ENCODE results near the gene NHERF2. TPM values are rescaled to one million over a fixed set of nuclear protein-coding genes. Genes with fewer than 3 reads are reported as not detected.
A peak's percentile ranks its signal among the peaks of the same experiment; 100 is the strongest.

Gene NHERF2
- polyA plus RNA-seq, 2 donors, result 26.3 to 36.1 TPM

- H3K27me3 ChIP-seq (ENCODE audit: control insufficient read depth in 1 of 2, insufficient read depth in 2 of 2, low read length in 2 of 2), result no peaks in the 10 kb centered on the region
- no peaks in the 10 kb centered on the region for H3K4me1 ChIP-seq (ENCODE audit: control insufficient read depth in 2 of 2, insufficient read depth in 2 of 2, low read length in 1 of 2)
- no peak overlapping the region for H3K27ac ChIP-seq (ENCODE audit: low read depth in 2 of 2, low read length in 1 of 2)
- 93% methylated on average over 26 to 28 of the region's 28 CpGs for WGBS, 2 donors
- H3K4me3 ChIP-seq (ENCODE audit: low read depth in 1 of 2, low read length in 2 of 2), result no peak overlapping the region
- peaks cover 12 to 79% of the 10 kb centered on the region in 2 donors for H3K36me3 ChIP-seq (ENCODE audit: control insufficient read depth in 2 of 2, insufficient read depth in 2 of 2, low read length in 1 of 2)
- peaks cover 0 to 3% of the 10 kb centered on the region in 2 donors for H3K9me3 ChIP-seq (ENCODE audit: control insufficient read depth in 2 of 2, insufficient read depth in 1 of 2, low read depth in 1 of 2, low read length in 1 of 2)
These were observed 49.6 kb downstream of the NHERF2 start for GRCh38 chr16:2076072-2076865.

DNA sequence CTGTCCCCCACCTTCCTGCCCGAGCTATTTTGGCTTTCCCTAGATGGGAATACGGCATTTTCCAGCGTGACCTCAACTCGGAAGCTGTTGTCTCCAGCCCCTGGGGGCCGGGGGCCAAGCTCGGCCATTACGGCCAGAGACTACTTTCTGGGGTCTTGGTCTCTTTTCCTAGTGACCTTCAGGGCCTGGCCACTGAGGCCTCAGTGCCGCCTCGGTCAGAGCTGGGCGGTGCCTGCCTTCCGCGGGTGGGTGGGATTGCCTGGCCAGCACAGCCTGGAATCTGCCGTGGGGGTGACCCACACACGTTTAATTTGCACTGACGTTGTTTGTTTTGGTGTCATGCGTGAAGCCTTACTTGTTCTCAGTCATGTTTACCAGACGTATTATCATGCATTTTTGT lies 50.3 kb downstream of the NHERF2 start:
- peaks cover 0 to 6% of the 10 kb centered on the region in 2 donors for H3K4me1 ChIP-seq (ENCODE audit: control insufficient read depth in 2 of 2, insufficient read depth in 2 of 2, low read length in 1 of 2)
- WGBS, 2 donors, result 90 to 91% methylated on average over 17 of the region's 17 CpGs
- H3K27me3 ChIP-seq (ENCODE audit: control insufficient read depth in 1 of 2, insufficient read depth in 2 of 2, low read length in 2 of 2), result no peaks in the 10 kb centered on the region
- peaks cover 14 to 76% of the 10 kb centered on the region in 2 donors for H3K36me3 ChIP-seq (ENCODE audit: control insufficient read depth in 2 of 2, insufficient read depth in 2 of 2, low read length in 1 of 2)
- peaks cover 0 to 3% of the 10 kb centered on the region in 2 donors for H3K9me3 ChIP-seq (ENCODE audit: control insufficient read depth in 2 of 2, insufficient read depth in 1 of 2, low read depth in 1 of 2, low read length in 1 of 2)
- no peak overlapping the region for H3K27ac ChIP-seq (ENCODE audit: low read depth in 2 of 2, low read length in 1 of 2)
- no peak overlapping the region for H3K4me3 ChIP-seq (ENCODE audit: low read depth in 1 of 2, low read length in 2 of 2)

DNA sequence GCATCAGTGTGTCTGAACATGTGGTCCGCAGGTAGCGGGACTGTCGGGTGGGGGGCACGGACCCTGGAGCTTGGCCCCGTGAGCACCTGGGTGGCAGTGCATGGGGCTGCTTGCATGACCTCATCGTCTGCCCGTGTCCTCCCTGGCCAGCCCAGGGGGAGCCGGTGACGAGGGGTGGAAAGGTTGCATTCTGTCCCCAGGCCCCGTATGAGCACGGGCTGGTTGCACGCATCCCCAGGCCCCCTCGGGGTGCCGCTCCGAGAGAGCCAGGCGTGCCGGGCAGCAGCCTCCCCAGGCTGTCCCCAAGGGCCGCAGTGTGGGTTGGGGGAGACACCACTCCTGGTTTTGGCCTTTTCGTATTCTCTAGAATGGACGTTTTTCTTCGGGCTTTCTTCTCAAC lies 51.0 kb downstream of the NHERF2 start:
- Histone ChIP-seq H3K4me1 (ENCODE audit: control insufficient read depth in 2 of 2, insufficient read depth in 2 of 2, low read length in 1 of 2) (peaks cover 0 to 13% of the 10 kb centered on the region in 2 donors), H3K4me3 (ENCODE audit: low read depth in 1 of 2, low read length in 2 of 2) (no peak overlapping the region), H3K27me3 (ENCODE audit: control insufficient read depth in 1 of 2, insufficient read depth in 2 of 2, low read length in 2 of 2) (no peaks in the 10 kb centered on the region), H3K36me3 (ENCODE audit: control insufficient read depth in 2 of 2, insufficient read depth in 2 of 2, low read length in 1 of 2) (peaks cover 11 to 69% of the 10 kb centered on the region in 2 donors), H3K27ac (ENCODE audit: low read depth in 2 of 2, low read length in 1 of 2) (no peak overlapping the region), H3K9me3 (ENCODE audit: control insufficient read depth in 2 of 2, insufficient read depth in 1 of 2, low read depth in 1 of 2, low read length in 1 of 2) (peaks cover 0 to 3% of the 10 kb centered on the region in 2 donors)
- WGBS, 2 donors, result 93 to 94% methylated on average over 21 of the region's 21 CpGs

- no peak overlapping the region for H3K4me3 ChIP-seq (ENCODE audit: low read depth in 1 of 2, low read length in 2 of 2)
- H3K36me3 ChIP-seq (ENCODE audit: control insufficient read depth in 2 of 2, insufficient read depth in 2 of 2, low read length in 1 of 2), result peaks cover 7 to 69% of the 10 kb centered on the region in 2 donors
- H3K27ac ChIP-seq (ENCODE audit: low read depth in 2 of 2, low read length in 1 of 2), result no peak overlapping the region
- peaks cover 0 to 3% of the 10 kb centered on the region in 2 donors for H3K9me3 ChIP-seq (ENCODE audit: control insufficient read depth in 2 of 2, insufficient read depth in 1 of 2, low read depth in 1 of 2, low read length in 1 of 2)
- WGBS, 2 donors, result 90 to 92% methylated on average over 7 of the region's 7 CpGs
- peaks cover 0 to 14% of the 10 kb centered on the region in 2 donors for H3K4me1 ChIP-seq (ENCODE audit: control insufficient read depth in 2 of 2, insufficient read depth in 2 of 2, low read length in 1 of 2)
- no peaks in the 10 kb centered on the region for H3K27me3 ChIP-seq (ENCODE audit: control insufficient read depth in 1 of 2, insufficient read depth in 2 of 2, low read length in 2 of 2)
These were observed 51.4 kb downstream of the NHERF2 start for GRCh38 chr16:2078096-2078495.

GRCh38 chr16:2078691-2079090 lies 52.0 kb downstream of the NHERF2 start:
- peaks cover 0 to 14% of the 10 kb centered on the region in 2 donors for H3K4me1 ChIP-seq (ENCODE audit: control insufficient read depth in 2 of 2, insufficient read depth in 2 of 2, low read length in 1 of 2)
- 86 to 88% methylated on average over 23 of the region's 23 CpGs for WGBS, 2 donors
- no peaks in the 10 kb centered on the region for H3K27me3 ChIP-seq (ENCODE audit: control insufficient read depth in 1 of 2, insufficient read depth in 2 of 2, low read length in 2 of 2)
- H3K36me3 ChIP-seq (ENCODE audit: control insufficient read depth in 2 of 2, insufficient read depth in 2 of 2, low read length in 1 of 2), result peaks cover 6 to 68% of the 10 kb centered on the region in 2 donors
- peaks cover 0 to 3% of the 10 kb centered on the region in 2 donors for H3K9me3 ChIP-seq (ENCODE audit: control insufficient read depth in 2 of 2, insufficient read depth in 1 of 2, low read depth in 1 of 2, low read length in 1 of 2)
- H3K4me3 ChIP-seq (ENCODE audit: low read depth in 1 of 2, low read length in 2 of 2), result no peak overlapping the region
- no peak overlapping the region for H3K27ac ChIP-seq (ENCODE audit: low read depth in 2 of 2, low read length in 1 of 2)

- WGBS, 2 donors, result 91 to 94% methylated on average over 30 of the region's 30 CpGs
- peaks cover 3 to 68% of the 10 kb centered on the region in 2 donors for H3K36me3 ChIP-seq (ENCODE audit: control insufficient read depth in 2 of 2, insufficient read depth in 2 of 2, low read length in 1 of 2)
- no peak overlapping the region for H3K4me3 ChIP-seq (ENCODE audit: low read depth in 1 of 2, low read length in 2 of 2)
- no peaks in the 10 kb centered on the region for H3K27me3 ChIP-seq (ENCODE audit: control insufficient read depth in 1 of 2, insufficient read depth in 2 of 2, low read length in 2 of 2)
- H3K27ac ChIP-seq (ENCODE audit: low read depth in 2 of 2, low read length in 1 of 2), result no peak overlapping the region
- no peaks in the 10 kb centered on the region for H3K9me3 ChIP-seq (ENCODE audit: control insufficient read depth in 2 of 2, insufficient read depth in 1 of 2, low read depth in 1 of 2, low read length in 1 of 2)
- H3K4me1 ChIP-seq (ENCODE audit: control insufficient read depth in 2 of 2, insufficient read depth in 2 of 2, low read length in 1 of 2), result peaks cover 0 to 14% of the 10 kb centered on the region in 2 donors
These were observed 52.7 kb downstream of the NHERF2 start for GRCh38 chr16:2079311-2079800.

- Histone ChIP-seq H3K36me3 (ENCODE audit: control insufficient read depth in 2 of 2, insufficient read depth in 2 of 2, low read length in 1 of 2) (peaks cover 3 to 70% of the 10 kb centered on the region in 2 donors), H3K27ac (ENCODE audit: low read depth in 2 of 2, low read length in 1 of 2) (no peak overlapping the region)
- 91% methylated on average over 16 of the region's 16 CpGs for WGBS, 2 donors
These were observed 53.3 kb downstream of the NHERF2 start for GRCh38 chr16:2079991-2080390.

DNA sequence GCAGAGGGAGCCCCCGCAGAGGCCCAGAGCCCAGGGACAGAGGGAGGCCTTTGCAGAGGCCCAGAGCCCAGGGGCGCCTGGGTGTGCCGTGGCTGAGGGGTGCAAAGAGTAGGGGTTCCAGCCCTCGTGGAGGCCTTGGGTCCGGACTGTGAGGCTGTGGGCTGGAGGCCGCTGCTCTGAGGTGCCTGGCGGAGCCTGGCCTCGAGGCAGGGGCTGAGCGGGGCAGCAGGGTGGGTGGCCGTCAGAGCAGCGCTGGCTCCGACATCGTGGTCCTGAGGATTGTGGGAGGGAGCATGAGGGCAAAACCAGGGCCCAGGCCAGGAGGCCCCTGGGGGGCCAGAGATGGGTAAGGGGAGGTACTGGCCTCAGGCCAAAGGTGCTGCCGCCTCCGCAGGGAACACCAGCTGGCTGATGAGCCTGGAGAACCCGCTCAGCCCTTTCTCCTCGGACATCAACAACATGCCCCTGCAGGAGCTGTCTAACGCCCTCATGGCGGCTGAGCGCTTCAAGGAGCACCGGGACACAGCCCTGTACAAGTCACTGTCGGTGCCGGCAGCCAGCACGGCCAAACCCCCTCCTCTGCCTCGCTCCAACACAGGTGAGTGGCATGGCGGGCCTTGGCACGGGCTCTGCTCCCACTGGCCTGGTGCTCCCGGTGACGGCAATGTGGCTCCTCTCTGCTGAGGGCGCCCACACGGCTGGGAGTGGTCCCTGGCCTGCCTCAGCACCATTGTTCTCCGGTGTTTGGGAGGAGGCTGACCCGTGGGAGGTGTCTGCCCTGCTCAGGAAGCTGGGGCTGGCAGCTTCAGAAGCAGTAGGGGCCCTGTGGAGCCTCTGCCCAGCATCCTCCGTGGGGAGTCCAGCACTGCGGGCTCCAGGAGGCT lies 54.7 kb downstream of the NHERF2 start:
- WGBS, 2 donors, result 67 to 69% methylated on average over 32 to 35 of the region's 35 CpGs
- H3K27me3 ChIP-seq (ENCODE audit: control insufficient read depth in 1 of 2, insufficient read depth in 2 of 2, low read length in 2 of 2), result no peaks in the 10 kb centered on the region
- H3K9me3 ChIP-seq (ENCODE audit: control insufficient read depth in 2 of 2, insufficient read depth in 1 of 2, low read depth in 1 of 2, low read length in 1 of 2), result no peaks in the 10 kb centered on the region
- peaks cover 3 to 72% of the 10 kb centered on the region in 2 donors for H3K36me3 ChIP-seq (ENCODE audit: control insufficient read depth in 2 of 2, insufficient read depth in 2 of 2, low read length in 1 of 2)
- peak overlapping the region in 1 of 2 donors; percentile 62 for H3K27ac ChIP-seq (ENCODE audit: low read depth in 2 of 2, low read length in 1 of 2)
- H3K4me1 ChIP-seq (ENCODE audit: control insufficient read depth in 2 of 2, insufficient read depth in 2 of 2, low read length in 1 of 2), result peaks cover 0 to 18% of the 10 kb centered on the region in 2 donors
- no peak overlapping the region for H3K4me3 ChIP-seq (ENCODE audit: low read depth in 1 of 2, low read length in 2 of 2)

More at GRCh38 chr16:2079991-2080390, 53.3 kb downstream of the NHERF2 start:
- Histone ChIP-seq H3K4me1 (ENCODE audit: control insufficient read depth in 2 of 2, insufficient read depth in 2 of 2, low read length in 1 of 2) (peaks cover 0 to 14% of the 10 kb centered on the region in 2 donors), H3K4me3 (ENCODE audit: low read depth in 1 of 2, low read length in 2 of 2) (no peak overlapping the region), H3K27me3 (ENCODE audit: control insufficient read depth in 1 of 2, insufficient read depth in 2 of 2, low read length in 2 of 2) (no peaks in the 10 kb centered on the region), H3K9me3 (ENCODE audit: control insufficient read depth in 2 of 2, insufficient read depth in 1 of 2, low read depth in 1 of 2, low read length in 1 of 2) (no peaks in the 10 kb centered on the region)

DNA sequence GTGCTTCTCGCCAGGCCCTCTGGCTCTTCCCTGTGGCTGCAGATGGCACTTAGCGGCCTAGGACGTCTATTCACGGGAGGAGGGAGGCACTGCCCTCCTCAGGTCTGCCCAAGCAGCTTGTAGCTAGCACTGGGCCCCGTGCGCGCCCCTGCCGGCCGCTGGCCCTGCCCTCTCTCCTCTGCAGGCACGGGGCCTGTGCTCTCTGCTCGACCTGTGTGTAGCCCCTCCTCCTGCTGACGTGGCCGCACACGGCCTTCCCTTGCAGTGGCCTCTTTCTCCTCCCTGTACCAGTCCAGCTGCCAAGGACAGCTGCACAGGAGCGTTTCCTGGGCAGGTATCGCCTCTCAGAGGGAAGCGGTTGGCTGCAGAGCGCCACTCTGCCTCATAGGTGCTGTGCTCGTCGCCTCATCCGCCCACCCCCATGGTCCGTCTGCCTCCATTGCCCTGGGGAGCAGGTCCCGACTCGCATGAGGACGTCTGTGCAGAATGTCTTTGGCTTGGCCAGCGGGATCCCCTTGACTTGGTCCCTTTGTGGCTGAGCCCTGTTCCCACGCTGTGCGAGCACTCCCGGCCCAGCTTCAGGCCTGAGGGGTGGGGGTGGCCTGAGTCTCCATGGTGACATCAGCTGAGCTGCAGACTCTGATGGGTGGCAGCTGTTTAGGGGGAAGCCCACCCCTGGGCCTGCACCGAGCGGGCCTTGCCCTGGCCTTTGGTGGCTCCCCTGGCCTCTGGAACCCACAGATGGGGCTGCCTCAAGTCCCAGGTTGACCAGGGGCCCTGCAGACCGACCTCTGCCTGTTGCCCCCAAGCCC lies 55.7 kb downstream of the NHERF2 start:
- Histone ChIP-seq H3K9me3 (ENCODE audit: control insufficient read depth in 2 of 2, insufficient read depth in 1 of 2, low read depth in 1 of 2, low read length in 1 of 2) (no peaks in the 10 kb centered on the region), H3K4me1 (ENCODE audit: control insufficient read depth in 2 of 2, insufficient read depth in 2 of 2, low read length in 1 of 2) (peaks cover 0 to 18% of the 10 kb centered on the region in 2 donors)

More for the DNA sequence above, 55.7 kb downstream of the NHERF2 start:
- H3K4me3 ChIP-seq (ENCODE audit: low read depth in 1 of 2, low read length in 2 of 2), result no peak overlapping the region
- peaks cover 3 to 76% of the 10 kb centered on the region in 2 donors for H3K36me3 ChIP-seq (ENCODE audit: control insufficient read depth in 2 of 2, insufficient read depth in 2 of 2, low read length in 1 of 2)
- no peaks in the 10 kb centered on the region for H3K27me3 ChIP-seq (ENCODE audit: control insufficient read depth in 1 of 2, insufficient read depth in 2 of 2, low read length in 2 of 2)
- WGBS, 2 donors, result 47 to 49% methylated on average over 32 of the region's 32 CpGs
- peak overlapping the region in 1 of 2 donors; percentile 62 for H3K27ac ChIP-seq (ENCODE audit: low read depth in 2 of 2, low read length in 1 of 2)
